Activated naive CD4-positive, alpha-beta T cell treated with anti-CD3 and anti-CD28 coated beads, Interleukin-2, amount 50 U/mL, for 16 hours (primary cell): ENCODE data around the gene LDLRAD4.
A peak's percentile ranks its signal among the peaks of the same experiment; 100 is the strongest.

Experiments used
- DNase-seq: peaks from one replicate; pipeline ENCODE4 v3.0.0-alpha.2; 2020

LDLRAD4 gene

GRCh38 chr18:13612196-13612997, 393.8 kb downstream of the LDLRAD4 start:
- peak; percentile 53 for DNase-seq

- DNase-seq = no peak
These were observed 394.5 kb downstream of the LDLRAD4 start for GRCh38 chr18:13613099-13613498.

GRCh38 chr18:13613591-13614501, 395.3 kb downstream of the LDLRAD4 start:
- DNase-seq = no peak

GRCh38 chr18:13614641-13615288, 396.2 kb downstream of the LDLRAD4 start:
- DNase-seq = no peak

- no peak for DNase-seq
These were observed 396.9 kb downstream of the LDLRAD4 start for GRCh38 chr18:13615432-13615861.

GRCh38 chr18:13616041-13616440, 397.5 kb downstream of the LDLRAD4 start:
- DNase-seq = no peak

- DNase-seq = no peak
These were observed 398.0 kb downstream of the LDLRAD4 start for GRCh38 chr18:13616525-13617035.

- DNase-seq = no peak
These were observed 399.4 kb downstream of the LDLRAD4 start for GRCh38 chr18:13617826-13618515.

- no peak for DNase-seq
These were observed 400.3 kb downstream of the LDLRAD4 start for GRCh38 chr18:13618760-13619438.

- no peak for DNase-seq
These were observed 401.1 kb downstream of the LDLRAD4 start for GRCh38 chr18:13619505-13620205.

GRCh38 chr18:13620206-13620672, 401.7 kb downstream of the LDLRAD4 start:
- no peak for DNase-seq

- DNase-seq = no peak
These were observed 402.4 kb downstream of the LDLRAD4 start for GRCh38 chr18:13620818-13621445.

- DNase-seq = no peak
These were observed 402.9 kb downstream of the LDLRAD4 start for GRCh38 chr18:13621446-13621849.

- DNase-seq = no peak
These were observed 403.5 kb downstream of the LDLRAD4 start for GRCh38 chr18:13621886-13622619.

- no peak for DNase-seq
These were observed 404.2 kb downstream of the LDLRAD4 start for GRCh38 chr18:13622751-13623150.

- no peak for DNase-seq
These were observed 404.8 kb downstream of the LDLRAD4 start for GRCh38 chr18:13623348-13623747.

GRCh38 chr18:13623871-13624270, 405.3 kb downstream of the LDLRAD4 start:
- DNase-seq = no peak

GRCh38 chr18:13624563-13625237, 406.1 kb downstream of the LDLRAD4 start:
- no peak for DNase-seq

GRCh38 chr18:13625355-13625754, 406.8 kb downstream of the LDLRAD4 start:
- DNase-seq = no peak
